NCI-H460 (cell line): ENCODE measurements around the gene ADH6. TPM values are rescaled to one million over a fixed set of nuclear protein-coding genes. Genes with fewer than 3 reads are reported as not detected.
"Not testable (repeated sequence)": the region's sequence is repeated elsewhere in the genome, so short reads cannot be mapped to it uniquely, and the experiment has no call there.

Source experiments
- DNase-seq: peaks from one replicate; pipeline ENCODE4 v3.0.0-alpha.2; 2016; ENCODE audit warnings: low read depth; ENCODE audit errors: extremely low read depth
- polyA plus RNA-seq: library from polyadenylated mRNA; depleted of rRNA; stranded (reverse); fragments of >200 nt; gene quantifications from 2 replicates; pipeline ENCODE4 v1.2.3, GENCODE V29; 2014; cell fraction: nucleus; rRNA removed
- total RNA-seq: library from RNA; depleted of rRNA; stranded (reverse); fragments of >200 nt; shearing (Covaris generic); gene quantifications from 2 replicates; pipeline ENCODE4 v1.2.3, GENCODE V29; 2014; rRNA removed

ADH6 gene
- total RNA-seq, result not detected in 2 replicates
- not detected in 2 replicates for polyA plus RNA-seq

DNA sequence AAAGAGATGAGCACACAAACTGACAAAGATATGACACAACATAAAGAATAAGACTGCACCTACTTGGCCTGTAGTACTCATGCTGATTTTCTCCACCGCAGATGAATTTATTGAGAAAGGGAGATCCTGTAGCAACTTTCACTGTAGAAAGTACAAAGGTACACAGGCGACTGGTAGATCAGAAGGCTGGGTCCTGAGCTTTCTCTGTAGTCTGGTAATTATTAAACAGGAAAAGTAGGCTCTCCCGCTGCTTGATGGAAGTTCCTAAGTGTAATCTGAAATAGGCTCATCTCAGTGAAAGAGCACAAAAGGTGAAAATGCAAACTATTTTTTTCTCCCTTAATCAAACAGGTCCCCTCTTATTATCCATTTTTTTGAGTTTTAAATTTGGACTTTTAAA lies at the start of gene ADH6:
ADH6 (minus strand) TSS at position 175 of the 400 bp plus-strand sequence; CDS start at position 81, 94 bp downstream.
- no peak for DNase-seq

DNA sequence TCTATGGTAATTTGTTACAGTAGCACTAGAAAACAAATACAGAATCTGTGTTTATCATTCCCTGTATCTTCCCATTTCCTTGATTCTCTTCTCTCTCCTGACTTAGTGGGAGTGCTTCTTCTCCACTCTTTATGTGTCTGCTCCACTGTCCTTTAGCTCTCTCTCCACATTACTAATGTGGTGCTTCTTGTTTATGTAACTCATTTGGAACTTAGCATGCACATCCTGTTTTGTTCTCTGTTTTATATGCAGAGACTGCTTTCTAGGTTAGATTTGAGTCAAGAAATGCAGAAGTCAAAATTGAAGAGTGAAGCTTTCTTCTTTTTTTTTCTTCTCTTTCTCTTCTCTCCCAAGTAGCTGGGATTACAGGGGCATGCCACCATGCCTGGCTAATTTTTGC lies 45.9 kb upstream of the ADH6 start:
- DNase-seq, result no peak

DNA sequence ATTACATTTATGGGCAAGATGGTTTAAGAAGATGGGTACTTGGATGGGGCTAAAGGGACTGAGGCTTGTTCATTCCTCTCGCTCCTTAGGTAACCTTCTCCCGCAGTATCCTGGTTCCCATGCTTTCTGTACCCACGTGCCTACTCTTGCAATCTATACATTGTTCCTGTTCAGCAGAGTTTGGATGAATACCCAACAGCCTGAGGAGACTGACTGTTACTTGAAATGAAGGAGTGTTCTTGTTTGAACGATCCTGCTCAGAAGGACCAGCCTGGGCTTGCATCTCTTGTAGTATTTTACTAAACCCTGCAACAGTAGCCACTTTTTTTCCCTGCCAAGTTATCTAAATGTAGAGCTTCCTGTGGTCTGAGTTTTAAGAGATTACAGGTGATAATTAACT lies 33.7 kb upstream of the ADH6 start:
- DNase-seq, result no peak

DNA sequence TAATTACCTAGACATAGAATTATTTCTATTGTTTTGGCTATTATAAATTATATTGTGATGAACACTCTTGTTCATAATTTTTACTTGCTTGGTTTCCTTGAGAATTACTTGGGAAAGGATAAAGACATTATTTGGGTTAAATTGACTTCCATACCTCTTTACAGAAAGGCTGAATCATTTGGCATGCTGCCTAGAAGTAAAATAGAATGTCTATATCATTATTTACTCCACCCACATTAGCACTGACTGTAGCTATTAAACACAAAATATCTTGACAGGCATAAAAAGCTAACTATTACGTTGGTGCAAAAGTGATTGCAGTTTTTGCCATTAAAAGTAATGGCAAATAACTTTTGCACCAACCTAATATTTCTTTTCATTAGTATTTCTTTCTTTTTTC lies 29.7 kb upstream of the ADH6 start:
- DNase-seq, result no peak

DNA sequence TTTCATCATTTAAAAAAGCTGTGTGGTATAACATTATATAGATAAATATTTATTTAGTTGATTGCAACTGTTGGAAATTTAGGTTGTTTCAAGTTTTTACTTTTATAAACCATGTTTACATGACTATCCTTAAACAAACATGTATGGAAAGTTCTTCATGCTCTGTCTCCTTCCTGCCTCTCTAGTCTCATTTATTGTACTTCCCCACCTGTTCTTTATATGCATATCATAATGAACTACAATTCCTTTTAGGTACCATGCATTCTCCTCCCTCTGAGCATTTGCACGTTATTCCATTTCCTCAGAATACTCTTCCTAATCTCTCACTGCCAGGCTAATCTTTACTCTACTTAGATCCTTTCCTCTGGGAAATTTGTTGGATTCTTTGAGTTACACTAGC lies 16.9 kb upstream of the ADH6 start:
- DNase-seq, result no peak

DNA sequence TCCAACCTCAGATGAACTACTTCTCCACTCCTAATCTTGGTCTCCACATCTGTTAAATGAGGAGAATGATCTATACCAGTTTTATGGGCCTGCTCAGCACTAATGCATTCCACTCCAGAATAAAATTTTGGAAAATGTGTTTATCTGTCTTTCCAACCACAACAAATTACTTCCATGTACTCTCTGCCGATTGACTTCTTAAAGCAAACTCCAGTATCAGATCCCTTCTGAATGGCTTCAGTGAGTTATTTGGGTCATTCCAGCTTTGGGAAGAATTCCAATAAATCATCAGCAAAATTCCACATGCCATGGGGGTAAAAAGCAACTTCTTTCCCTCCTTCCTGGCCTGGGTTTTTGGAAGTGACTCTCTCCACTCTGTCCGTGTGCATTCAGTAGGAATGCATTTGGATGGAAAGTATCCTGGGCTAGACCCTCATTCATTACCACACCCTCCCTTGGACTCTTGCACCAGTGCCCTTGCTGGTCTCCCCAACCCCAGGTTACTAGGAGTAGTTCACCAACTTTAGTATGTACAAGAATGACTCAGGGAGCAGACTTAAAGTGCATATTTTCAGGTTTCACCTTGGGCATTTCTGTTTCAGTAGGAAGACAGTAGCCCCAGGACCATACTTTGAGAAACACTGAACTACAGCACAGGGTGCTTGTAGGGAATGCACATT lies 15.4 kb upstream of the ADH6 start:
- no peak for DNase-seq

DNA sequence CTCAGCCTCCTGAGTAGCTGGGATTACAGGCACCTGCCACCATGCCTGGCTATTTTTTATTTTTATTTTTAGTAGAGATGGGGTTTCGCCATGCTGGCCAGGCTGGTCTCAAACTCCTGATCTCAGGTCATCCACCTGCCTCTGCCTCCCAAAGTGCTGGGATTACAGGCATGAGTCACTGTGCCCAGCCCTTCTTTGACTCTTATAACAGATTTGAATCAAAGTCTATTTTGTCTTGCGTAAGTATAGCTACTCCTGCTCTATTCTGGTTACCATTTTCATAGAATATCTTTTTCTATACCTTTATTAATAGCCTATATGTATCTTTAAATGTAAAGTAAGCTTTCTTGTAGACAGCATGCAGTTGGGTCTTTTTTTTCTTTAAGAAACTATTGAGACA lies 14.4 kb upstream of the ADH6 start:
- not testable (repeated sequence) for DNase-seq

DNA sequence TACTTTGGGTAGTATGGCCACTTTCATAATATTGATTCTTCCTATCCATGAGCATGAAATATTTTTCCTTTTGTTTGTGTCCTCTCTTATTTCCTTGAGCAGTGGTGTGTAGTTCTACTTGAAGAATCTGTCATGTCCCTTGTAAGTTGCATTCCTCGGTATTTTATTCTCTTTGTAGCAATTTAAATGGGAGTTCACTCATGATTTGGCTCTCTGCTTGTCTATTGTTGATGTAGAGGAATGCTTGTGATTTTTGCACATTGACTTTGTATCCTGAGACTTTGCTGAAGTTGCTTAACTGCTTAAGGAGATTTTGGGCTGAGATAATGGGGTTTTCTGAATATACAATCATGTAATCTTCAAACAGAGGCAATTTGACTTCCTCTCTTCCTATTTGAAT lies 9.7 kb upstream of the ADH6 start:
- DNase-seq, result not testable (repeated sequence)

DNA sequence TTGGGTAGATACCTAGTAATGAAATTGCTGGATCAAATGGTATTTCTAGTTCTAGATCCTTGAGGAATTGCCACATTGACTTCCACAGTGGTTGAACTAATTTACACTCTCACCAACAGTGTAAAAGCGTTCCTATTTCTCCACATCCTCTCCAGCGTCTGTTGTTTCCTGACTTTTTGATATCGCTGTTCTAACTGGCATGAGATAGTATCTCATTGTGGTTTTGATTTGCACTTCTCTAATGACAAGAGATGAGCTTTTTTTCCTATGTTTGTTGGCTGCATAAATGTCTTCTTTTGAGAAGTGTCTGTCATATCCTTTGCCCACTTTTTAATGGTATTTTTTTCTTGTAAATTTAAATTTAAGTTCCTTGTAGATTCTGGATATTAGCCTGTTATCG lies 8.6 kb upstream of the ADH6 start:
- DNase-seq, result not testable (repeated sequence)

DNA sequence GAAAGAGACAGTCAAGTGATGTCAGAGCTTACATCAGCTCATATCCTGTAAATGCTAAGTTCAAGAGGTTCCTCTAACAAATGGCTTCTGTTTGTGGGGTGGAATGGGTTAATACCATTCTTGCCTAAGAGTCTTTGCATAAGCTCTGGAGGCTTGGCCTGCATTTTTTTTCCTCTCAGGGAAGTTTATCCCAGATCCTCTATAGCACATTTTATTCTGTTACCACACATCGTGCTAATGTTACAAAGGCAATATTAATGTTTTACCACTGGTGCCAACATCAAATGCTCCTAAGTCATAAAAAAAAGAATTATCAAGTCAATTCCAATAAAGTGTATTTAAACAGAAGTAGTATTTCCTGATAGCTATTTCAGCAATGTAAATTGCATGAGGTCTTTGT lies 2.9 kb upstream of the ADH6 start:
- no peak for DNase-seq

DNA sequence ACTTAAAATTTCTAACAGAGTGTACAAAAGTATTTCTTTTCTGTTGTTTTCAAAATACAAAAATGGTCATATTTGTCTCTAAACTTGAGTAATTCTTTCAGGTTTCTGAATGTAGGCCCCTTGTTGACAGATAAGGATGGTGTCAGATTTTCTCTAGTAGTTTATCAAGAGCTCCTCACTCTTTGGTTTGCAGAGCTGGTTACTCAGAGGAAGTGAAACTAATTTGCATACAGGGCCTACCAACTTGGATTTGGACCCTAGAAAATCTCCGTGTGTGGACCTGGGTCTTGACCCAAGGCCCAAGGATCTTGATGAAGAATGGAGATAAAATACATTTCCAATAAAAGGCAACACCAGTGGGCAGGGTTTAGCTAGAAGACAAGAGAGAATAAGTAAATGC lies 433 bp upstream of the ADH6 start:
- no peak for DNase-seq

DNA sequence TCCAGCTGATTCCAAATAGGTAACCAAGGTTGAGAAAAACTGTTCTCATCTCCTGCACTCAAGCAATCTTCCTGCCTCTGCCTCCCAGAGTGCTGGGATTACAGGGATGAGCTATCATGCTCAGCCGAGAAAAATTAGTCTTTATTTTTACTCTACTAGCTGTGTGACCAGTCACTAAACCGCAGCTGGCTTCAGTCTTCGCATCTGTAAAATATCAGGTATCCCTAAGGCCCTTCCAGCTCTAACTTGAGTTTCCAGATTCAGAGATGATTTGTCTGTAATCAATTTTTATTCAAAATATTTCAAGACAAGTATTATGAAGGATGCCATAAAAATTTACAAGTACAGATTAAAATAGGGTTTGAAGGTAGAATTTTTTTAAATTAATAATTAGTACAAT lies 3.5 kb downstream of the ADH6 start:
- no peak for DNase-seq

DNA sequence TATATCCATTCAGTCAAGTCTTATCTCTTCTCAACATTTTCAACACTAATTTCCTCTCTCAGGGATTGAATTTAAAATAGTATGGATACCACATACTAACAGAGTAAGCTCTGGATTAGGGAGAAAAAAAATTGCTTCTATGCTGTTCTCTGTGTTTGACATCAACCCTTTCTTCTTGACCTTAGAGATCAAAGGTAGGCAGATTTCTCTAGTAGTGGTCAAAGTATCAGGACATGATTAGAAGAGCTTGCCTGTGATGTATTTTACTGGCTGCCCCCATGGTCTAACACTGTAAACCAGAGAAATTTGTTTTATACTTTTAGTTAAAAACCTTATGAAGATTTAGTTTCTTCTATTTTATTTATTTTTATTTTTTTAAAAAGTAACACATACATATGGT lies 8.3 kb downstream of the ADH6 start:
- no peak for DNase-seq

DNA sequence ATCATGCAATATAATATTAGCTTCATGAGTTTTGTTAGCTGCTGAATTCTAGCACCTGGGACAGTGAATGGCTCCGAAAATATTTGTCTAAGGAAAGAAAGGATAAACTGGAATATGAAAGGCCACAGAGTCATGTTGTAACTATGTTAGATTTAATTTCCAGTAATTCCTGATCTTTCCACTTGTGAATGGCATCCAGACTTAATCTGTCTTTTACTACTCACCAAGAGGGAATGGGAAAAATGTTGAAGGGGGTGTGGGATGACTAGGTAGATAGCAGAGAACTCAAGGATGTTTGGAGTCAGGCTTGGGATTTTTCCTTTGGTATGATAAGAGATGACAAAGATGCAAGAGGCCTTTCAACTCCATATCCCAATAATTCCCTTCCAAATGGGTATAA lies 9.4 kb downstream of the ADH6 start:
- no peak for DNase-seq

DNA sequence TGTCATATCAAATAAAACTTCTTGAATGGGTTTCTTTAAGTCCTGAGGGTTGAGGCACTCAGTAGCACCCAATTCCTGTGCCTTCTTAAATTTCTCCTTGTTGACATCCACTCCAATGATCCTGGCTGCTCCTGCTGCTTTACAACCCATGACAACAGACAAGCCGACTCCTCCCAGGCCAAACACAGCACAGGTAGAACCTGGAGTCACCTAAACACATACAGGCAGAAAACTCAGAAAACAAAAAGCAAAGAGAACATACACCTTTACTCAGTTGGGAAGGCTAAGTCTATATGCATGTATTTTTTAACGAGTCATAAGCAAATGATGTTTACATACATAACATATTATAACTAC lies 10.3 kb downstream of the ADH6 start:
- no peak for DNase-seq

DNA sequence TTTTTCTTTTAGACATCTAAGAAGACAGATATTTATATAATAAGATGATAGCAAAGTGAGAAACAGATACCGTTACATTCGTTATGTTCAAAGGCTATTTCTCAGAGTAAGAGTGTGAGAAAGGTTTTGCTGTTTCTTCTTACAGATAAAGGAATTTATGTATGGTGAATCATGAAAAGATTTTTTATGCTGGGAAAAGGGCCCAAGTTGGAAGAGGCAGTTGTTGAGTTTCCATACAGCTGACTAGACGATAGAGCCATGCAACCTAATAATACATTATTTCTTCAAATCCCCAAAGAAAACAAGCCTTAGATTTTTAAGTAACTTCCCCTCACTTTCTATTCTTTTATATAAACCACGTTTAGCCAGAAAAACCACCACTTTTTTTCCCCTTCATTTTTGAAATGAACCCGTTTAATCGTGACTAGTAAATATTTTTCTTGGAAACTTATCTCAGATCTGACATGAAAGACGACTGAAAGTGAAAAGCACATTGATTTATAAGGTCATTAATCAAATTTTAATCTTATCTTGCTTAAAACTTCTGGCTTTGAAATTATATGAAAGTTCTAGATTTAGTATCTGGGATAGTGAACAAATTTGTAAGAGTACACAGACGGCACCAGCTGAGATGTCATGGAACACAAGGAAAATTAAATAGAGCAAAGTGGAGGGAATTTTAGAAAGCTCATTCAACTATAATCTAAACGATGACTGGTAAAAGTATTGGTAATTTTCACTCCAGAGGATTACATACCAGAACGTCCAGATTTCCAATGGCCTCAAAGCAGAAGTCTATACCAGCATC lies 10.9 kb downstream of the ADH6 start:
- DNase-seq, result no peak

DNA sequence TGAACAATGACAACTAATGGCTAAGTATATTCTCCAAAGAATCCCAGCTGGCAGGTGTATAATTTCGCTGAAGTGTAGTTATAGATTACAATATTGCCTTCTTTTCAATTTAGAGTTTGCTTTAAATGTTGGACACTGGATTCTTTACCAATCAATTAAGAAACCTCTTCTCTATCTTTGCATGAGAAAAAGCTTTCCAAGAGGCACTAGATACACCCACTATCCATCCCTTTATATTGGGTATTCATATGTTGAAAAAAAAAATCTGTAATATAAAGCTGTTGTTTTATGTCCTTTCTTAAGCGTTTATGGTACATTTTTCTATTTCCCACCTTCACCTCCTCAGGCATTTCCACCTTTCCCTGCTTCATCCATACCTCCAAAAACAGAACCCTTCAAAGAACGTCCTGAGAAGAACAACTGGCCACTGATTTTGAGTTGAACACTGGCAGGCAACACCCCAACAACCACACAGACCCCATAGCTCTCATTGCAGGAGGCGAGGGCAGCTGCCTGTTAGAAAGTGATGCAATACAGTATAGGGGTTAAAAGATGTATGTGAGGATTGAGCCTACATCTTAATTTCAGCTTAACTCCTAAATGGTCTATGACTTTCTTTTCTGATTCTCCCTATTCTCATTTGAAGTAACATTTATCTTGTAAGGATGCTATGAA lies 11.8 kb downstream of the ADH6 start:
- no peak for DNase-seq

DNA sequence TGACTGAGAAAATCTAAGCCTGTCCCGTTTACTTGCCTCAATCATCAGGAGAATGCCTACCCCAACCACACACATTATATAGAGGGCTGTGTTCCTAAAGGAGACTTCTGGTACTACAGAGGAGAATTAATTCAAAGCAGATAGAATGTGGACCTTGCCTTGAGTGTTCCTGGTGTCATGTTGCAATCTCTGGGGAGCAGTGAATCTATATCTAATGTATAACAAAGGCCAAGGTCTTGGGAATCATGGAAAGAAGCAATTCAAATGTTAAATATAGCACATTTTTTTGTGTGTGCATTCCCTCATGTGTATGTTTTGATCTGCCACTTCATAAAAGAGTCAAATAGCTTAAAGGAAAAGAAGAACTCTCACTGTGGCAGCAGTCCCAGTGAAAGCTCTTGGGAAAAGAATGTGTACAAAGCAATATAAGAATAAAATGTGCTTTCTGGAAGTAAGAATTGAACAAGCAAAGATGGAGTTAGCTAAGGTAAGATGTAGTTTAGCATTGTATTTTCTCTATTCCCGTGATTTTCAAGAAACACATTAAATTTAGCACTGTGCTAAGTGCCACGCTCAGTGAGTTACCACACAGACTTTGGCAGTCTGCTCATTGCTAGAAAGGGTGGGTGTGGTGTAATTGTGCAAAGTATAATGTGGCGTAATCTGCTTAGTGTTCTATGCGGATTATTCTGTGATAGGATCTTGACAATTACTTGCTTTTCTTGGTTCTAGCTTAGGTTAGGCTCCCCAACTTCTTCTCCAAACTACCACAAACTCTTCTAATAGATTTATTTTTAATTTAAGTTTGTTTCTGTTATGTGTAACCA lies 13.7 kb downstream of the ADH6 start:
- no peak for DNase-seq

DNA sequence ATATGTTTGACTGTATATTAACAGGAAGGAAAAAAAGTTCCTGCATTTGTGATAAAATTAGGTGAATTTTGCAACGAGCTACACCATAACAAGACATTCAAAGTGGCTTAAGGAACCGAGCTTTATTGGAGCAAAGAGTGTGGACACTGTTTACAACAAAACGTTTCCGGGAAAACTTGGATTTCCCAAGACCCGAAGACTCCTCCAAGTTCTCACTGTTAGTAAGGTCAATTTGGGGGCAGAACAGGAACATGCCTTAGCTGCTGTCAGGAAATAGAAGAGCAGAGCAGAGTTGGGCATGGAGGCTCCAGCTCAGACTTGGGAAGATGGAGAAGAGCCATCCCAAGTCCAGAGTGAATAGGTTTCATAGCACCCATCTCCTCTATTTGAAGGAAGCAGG lies 16.5 kb downstream of the ADH6 start:
- DNase-seq, result no peak

DNA sequence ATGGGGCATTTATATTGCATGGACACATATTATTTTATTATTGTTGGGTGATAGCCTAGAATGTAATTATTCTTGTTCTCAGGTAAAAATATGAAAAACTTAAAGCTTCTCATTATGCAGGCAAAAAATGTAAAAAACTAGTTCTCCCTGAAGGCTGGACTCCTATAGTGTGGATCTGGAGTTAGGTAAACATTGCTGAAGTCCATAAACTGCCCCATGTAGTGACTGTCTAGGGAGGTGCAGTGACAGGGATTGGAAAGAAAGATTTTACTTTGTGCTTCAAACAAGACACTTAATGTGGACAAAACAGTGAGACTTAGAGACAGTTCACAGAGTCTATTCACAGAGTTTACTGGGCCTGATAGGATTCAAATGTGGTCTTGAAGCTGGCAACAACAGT lies 17.0 kb downstream of the ADH6 start:
- no peak for DNase-seq

DNA sequence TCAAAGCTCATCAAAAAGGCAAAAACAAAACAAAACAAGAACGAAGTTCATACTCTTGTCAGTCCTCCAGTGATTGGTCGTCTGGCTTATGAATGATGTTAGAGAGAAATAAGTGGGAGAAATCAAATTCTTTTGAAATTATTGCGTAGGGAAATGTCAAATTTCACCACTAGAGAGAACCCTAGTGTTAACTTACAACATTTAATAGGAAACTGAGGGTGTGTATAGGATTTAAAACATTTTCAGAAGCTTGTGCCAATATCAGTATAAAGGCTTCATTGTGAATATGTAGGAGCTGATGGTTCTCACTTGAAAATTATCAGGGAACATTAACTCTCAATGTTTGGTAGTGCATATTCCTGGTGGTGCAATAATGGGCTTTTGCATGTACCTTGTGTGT lies 17.4 kb downstream of the ADH6 start:
- DNase-seq, result no peak
